NCI-H82 (cell line): ENCODE results near the gene TPO.
"Not testable (repeated sequence)": the region's sequence is repeated elsewhere in the genome, so short reads cannot be mapped to it uniquely, and the experiment has no call there.

Experiments
- DNase-seq: peaks from one replicate; lab custom pipeline; 2025; lab: John Stamatoyannopoulos, UW

TPO gene

DNA sequence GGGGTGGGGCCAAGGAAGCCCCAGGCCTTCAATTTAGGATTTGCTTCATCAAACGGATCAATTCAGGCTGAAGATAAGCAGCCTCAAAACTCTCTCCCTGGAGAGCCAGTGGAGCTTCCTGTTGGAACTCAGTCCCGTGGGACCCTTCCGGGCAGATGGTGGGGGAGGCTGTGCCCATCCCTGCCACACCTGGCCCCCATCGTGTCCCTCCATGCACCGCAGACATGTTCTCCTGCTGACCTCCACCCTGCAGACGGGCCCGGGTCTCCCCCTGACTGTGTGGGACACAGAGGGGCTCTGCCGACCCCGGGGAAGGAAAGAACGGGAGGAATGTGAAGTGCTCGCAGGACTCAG, 144.2 kb downstream of the TPO start:
- DNase-seq: no peak

DNA sequence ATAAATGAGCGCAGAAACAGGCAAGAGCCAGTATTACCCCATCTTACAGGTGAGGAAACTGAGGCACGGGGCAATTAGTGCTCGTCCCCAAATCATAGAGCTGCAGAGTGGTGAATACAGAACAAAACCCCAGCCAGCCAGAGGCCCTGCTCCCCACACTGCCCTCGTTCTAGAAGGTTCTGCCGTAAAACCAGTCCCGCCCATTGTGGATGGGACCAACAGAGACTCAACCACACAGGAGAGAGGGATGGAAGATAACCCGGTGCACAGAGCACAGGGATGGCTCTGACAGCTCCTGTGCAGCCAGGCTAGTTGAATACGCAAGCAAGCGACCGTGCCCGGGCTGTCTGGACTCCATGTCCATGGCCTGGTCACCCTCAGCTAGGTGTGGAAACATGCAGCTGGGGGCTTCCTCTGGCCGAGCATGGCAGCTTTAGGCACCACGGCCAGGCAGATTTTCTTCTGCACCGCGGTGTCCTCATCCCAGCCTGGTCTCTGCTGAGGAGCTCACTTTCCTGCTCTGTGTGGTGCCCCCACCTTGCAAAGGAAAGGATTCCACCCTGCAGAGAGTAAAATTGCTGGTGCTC, 146.4 kb downstream of the TPO start:
- no peak for DNase-seq

DNA sequence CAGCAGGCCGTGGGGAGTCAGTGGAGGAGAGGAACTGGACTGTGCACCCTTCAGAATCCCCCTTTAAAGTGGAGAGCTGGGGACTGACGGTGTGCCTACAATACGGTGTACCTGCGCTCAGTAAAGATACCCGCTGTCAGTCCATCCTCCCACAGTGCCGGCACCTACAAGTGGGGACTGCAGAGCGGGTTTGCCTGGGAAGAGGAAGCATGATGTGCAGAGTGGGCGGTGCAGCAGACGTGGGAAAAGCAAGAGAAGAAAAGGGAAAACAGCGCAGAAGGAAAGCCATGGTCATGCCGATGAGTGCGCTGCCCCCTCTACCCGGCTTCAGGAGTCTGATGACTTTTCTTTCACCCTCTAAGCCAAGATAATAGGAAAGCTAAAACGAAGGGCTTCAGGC, 148.0 kb downstream of the TPO start:
- DNase-seq: no peak

DNA sequence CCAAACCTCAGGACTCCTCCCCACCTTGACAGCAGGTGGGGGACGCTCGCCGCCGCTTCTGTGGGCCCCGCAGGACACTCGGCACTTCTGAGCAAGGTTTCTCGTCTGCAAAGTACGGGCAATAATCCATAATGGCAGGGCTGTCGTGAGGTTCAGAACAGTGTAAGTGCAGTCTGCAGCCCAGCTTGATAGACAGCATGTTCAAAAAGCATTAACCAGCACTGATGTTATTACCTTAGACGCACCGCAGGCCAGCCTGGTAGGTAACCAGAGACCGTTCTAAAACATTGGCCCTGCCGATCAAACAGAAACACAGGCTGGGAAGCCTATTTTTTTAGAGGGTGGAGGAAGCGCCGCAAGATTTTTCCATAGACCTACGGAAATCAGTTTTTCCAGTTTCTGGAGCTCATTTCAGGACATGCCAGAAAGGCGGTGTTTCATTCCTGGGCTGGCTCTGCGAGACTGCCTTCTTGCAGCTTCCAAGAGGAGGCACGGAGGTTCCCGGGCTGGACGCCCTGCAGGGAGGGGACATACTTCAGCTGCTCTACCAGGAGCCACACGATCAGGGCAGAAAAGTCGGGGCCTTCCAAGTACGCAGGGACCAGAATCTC, 148.7 kb downstream of the TPO start:
- DNase-seq: no peak

DNA sequence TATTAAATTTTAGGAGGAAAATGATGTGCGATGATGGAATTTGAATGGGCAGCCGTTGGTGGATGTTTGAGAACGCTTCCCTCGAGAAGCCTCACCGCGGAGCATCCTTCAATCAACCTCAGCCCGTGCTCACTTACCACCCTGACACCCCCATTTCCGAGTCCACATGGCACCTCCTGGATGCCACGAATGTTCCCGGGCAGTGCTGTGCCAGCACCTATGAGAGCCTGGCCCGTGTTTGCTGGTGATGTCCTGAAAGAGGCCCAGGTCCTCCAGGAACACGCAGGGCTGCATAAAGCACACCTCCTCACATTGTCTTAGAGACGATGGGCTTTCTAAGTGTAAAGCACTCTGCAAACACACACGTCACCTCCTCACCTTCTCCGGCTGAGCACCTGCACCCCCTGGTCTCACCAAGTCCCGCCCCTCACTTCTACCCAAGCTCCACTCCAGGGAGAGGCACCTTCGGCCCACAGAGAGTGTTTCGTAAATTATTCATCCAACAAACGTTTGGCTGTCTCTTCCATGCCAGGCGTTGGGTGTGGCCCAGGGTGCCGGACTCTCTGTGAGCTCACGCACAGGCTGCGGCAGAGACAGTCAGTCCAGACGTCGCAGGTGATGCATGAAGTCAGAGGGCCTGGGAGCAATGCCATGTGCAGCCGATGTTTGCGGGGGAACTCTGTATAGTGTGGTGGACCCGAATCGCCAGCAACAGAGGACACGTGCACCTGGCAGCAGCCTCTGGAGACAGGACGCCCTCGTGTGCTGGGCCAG, 150.0 kb downstream of the TPO start:
- DNase-seq: no peak

DNA sequence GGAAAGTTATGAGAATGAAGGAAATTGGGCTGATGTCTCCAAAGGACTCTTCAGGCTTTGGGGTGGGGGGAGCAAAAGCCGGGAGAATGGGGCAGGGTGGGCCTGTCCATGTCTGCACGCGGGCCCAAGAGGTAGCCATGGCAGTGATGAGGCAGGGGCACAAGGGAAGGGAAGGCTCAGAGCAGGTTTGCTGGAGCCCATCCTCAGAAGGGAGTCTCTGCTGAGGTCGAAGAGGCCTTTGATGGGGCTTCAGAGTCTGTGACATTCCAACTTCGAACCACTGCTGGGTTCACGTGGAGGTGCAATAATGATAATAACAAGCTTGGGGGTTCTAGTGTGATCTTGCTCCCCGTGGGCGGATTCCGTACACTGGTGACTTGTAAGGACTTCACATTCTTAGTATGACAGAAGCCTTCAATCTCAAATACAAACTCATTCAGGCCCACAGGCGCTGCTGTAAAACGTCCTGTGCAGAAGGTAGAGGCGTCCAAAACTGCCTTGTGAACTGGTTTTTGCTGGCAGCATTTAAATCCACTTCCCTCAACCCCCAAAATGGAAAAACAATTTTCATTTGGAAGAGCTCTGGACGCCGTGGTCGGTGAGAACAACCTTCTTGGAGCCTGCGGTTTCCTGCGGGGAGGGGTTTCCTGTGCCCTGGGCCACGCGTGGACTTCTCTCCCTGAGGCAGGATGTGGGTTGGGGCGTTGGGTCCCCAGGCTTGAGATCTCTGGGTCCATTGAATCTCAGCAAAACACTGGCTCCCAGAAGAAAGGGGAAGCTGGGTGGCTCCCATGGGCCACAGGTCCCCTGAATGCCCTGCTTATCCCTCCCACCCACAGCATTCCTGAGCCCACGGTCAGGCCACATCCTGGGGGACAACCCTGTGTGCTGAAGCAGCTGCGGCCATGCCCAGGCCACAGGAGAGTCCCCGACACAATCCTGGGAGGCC, 151.0 kb downstream of the TPO start:
- no peak for DNase-seq

DNA sequence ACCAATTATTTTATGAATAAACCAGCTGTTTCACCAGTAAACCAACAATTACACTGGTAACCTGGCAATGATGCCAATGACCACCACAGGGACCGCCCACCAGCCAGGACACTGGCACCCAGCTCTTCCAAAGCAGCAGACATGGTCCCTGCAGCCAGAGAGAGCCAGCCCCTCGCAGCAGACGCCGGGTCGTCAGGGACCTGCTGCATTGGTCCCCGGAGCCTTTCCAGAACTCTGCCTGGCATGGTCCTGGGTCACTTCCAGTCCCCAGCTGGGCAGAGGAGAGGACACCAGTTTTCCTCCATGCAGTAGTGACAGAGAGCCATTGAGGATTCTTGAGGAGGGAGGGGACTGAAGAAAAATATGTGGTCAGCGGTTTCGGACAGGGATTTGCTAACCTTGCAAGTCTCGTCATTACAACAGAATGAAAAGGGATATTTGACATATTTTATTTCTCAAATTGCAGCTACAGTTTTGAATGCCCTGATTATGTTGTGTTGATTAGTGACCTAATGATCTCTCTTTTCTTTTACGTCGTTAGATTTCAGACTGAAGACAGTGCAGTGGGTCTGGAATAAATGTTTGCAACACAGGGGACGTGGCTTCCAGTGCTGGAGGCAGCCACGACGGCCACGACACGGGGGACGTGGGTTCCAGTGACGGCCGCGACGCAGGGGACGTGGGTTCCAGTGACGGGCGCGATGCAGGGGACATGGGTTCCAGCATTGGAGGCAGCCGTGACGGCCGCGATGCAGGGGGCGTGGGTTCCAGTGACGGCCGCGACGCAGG, 154.5 kb downstream of the TPO start:
- no peak for DNase-seq

DNA sequence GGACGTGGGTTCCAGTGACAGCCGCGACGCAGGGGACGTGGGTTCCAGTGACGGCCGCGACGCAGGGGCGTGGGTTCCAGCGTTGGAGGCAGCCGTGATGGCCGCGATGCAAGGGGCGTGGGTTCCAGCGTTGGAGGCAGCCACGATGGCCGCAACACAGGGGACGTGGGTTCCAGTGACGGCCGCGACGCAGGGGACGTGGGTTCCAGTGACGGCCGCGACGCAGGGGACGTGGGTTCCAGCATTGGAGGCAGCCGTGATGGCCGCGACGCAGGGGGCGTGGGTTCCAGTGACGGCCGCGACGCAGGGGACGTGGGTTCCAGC, 155.0 kb downstream of the TPO start:
- not testable (repeated sequence) for DNase-seq

DNA sequence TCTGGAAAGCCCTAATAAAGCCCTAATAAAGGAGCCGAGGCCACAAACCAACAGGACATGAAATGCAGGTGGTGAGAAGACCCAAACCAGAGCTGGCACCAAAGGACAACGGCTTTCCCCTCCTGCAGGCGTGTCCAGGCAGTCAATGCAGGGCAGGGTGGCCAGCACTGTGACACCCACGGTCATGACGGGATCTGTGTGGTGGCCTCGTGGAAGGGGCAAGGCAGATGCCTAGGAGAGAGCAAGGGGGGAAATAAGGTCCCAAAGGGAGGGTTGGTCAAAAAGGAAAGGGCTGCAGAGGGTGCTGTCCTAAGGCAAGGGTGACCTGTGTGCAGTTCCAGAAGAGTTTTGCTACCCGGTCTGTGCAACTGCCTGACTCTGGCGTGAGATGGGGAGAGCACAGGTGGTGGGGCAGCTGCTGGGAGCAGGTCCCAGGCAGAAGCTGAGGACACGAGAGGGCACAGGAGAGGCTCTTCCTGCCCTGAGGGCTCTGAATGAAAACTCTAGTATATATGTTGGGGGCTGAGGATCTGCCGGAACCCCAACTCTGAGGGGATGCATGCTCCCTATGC, 156.7 kb downstream of the TPO start:
- DNase-seq: no peak

DNA sequence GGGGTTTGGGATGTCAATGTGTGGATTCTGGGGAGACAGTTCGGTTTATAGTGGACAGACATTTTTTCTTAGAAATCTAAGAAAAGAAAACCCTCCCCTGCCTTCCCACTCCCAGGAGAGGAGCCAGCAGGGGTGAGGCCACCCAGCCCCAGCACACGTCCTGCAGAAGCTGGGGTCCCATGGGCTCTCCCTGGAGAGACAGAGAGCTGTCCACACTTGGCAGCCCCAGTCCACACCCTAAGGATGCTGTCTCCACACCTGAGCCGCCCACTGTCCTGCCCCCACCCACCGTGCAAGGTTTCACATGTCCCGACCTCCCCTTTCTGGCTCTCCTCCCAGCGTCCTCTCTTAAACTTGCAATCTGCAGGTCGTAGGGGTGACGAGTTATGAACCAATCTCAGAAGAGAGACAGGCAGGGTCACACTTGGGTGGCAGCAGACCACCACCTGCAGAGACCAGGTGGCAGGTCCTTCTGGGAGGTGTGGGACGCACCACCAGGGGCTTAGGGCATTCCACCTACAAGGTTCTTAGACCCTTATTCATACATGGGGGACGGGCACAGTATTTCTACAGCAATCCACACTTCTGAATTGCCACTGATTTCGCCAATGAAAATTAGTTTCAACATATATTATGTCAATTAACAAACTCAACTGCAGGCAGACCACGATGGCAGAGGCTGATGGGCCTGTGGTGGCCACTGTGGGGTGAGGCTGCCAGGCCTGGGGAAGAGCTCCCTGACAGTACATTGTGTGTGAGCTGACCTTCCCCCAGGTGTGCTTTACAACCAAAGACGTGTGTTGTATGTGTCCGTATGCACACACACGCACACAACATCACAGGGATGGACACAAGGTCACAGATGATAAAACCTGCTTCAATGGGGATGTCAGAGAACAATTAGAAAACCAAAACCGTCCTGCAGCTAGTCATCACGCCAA, 158.5 kb downstream of the TPO start:
- no peak for DNase-seq

DNA sequence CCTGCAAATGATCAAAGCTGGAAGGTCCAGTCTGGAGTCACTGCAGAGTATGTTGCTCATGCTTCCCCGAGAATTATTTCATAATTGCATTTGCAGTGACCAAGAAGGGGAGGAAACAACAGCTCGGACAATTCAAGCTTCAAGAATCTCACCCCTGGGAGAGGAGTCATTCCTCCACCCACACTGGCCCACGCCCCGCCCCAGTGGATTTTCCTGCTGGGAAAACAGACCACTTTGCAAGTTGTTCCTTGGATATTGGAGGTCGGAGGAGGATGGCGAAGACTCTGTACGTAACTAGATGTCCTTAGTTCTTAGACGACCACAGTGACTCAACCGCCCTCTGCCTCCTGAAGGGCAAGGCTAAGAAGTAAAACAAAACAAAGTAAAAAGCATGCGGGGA, 159.4 kb downstream of the TPO start:
- no peak for DNase-seq

DNA sequence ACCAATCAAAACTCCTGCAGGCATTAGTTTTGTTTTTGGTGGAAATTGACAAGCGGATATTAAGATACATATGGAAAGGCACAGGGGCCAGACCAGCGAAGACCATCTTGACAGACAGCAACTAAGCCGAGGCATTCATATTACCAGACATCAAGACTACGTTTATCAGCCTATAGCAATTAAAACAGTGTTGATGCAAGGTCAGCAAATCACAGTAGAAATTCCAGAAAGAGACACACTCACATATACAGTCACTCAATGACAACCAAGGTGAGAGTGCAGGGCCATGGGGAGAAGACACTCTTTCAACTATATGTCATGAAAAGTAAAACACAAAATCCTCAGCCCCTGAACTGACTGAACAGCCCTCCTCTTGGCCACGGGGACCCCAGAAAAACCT, 164.6 kb downstream of the TPO start:
- no peak for DNase-seq

DNA sequence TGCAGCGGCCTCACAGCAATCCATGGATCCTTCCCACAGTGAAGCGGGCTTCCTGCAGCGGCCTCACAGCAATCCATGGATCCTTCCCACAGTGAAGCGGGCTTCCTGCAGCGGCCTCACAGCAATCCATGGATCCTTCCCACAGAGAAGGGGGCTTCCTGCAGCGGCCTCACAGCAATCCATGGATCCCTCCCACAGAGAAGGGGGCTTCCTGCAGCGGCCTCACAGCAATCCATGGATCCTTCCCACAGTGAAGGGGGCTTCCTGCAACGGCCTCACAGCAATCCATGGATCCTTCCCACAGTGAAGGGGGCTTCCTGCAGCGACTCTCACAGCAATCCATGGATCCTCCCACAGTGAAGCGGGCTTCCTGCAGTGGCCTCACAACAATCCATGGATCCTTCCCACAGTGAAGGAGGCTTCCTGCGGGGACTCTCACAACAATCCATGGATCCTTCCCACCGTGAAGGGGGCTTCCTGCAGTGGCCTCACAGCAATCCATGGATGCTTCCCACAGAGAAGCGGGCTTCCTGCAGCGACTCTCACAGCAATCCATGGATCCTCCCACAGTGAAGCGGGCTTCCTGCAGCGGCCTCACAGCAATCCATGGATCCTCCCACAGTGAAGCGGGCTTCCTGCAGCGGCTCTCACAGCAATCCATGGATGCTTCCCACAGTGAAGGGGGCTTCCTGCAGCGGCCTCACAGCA, 168.1 kb downstream of the TPO start:
- DNase-seq: not testable (repeated sequence)

DNA sequence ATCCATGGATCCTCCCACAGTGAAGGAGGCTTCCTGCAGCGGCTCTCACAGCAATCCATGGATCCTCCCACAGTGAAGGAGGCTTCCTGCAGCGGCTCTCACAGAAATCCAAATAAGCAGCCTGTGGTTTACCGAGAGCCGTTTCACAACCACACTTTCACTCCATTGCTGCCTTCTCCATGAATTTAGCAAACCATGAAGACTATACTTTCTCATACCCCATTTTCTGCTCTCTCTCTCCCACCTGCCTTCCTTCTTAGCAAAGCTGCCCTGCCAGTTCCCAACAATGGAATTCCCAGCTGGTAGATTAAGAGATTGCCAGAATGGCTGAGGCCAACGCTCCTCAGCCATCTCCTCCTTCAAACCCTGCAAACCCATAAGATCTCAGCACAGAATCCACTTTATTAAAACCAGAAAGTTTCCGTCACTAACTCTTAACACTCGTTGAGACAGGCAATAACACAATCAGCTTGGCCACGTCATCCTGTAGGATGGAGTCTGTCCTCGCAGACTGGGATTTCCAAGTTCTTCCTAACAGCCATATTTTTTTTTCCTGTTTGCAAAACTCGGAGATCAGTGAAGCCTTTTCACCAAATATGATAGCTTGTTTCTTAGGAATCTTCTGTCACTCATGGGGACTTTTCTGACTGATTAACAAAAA, 168.8 kb downstream of the TPO start:
- DNase-seq: no peak

DNA sequence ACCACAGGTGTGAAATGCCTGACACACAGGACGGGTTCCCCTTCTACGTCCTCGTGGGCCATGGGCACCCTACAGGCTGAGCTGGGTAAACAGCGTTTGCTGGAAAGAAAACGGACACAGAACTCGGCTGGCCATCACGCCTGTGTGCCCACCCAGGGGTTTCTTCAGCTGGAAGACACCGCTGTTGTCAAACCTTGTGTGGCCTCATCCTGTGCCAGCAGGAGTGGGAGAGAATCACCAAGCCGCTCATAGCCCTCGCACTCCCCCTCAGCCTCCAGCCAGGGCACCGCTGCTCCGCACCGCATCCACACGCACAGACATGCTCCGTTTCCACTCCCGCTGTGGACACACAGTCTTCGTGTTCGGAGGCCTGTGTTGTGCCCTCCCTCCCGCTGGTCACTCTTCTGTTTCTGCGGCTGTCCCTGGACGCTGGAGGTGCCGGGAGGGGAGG, 169.7 kb downstream of the TPO start:
- DNase-seq: no peak

DNA sequence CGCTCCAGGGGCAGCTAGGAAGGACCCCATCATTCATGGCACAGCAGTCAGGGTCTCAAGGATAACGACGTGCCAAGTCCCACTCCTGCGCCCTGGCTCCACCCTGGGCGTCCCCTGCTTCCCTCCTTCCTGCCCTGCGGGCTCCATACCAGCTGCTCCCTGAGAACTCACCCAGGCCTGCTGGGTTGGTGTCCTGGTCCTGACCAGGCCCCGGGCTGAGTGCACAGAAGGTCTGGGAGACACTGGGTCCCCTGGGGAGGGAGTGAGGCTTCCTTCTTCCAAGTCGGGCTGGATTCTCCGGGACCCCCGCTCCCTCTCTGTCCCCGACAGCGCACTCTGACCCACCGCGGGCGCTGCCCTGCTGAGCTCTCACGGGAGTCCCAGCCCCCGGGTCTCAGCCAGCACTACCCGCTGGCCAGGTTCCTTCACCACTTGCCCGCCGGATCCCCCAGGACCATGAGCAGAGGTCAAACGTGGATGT, 170.8 kb downstream of the TPO start:
- no peak for DNase-seq

DNA sequence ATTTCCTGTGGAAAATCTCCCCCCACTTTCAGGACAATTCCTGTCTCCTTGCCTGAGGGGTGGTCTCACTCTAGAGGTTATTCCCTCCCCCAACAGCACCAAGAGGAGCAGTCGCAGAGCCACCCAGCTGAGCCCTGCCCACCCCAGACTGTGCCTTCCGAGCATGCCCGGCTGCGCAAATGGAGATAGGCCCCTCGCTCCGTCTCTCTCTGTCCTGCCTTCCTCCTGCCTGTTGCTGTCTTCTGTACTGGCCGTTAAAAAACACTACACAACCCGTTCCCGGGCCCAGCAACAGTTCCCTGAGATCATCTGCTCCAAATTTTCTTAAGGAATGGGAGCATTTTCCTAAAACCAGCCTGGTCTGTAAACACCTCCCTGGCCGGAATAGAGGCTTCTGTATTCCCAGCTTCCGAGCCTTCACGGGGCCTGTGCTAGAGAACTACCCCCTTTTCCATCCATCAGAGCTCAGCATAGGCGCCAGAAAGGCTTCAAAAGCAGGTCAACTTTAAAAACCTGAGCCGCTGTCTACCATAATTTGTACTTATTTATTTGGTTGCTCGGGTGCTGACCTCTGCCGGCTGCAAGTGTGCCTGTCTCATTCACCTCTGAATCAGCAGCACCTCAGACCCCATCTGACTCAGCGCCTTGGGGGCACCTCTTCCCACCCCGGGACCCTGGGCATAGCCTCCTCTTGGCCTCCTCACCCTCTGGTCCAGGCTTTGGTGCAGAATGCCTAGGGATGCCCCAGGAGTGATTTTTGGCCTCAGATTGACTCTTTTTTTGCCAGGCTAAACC, 171.6 kb downstream of the TPO start:
- DNase-seq: peak; percentile 14

DNA sequence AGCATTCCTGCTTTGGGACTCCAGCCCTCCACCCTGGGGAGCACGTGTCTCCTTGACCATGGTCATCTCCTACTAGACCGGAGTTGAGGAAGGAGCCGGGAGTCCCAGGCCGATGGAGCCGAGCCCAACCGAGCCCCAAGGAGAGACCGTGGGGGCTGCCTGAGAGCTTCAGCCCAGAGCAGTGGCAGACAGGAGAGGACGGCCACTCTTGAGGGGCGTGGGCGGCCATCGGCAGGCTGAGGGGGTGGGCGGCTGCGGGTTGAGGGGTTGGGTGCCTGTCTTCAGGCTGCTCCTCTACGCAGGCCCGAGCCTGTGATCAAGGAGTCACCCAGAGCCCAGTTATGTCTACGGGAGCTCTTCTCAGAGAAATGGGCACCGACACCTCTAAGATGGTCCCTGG, 172.4 kb downstream of the TPO start:
- DNase-seq: no peak
